PC-9 (cell line): ENCODE data around the gene TMEM131L.

Source experiments
- EZH2 ChIP-seq: fragments of 200-600 bp; sonication (generic); IDR thresholded peaks from 2 replicates; pipeline ENCODE4 v1.8.0; 2017; ENCODE audit warnings: antibody characterized with exemption, low read depth
- TF ChIP-seq, protein P1 (sequence below): fragments of 200-600 bp; sonication (generic); conservative IDR thresholded peaks from 2 replicates; pipeline ENCODE4 v1.6.1; 2017; ENCODE audit warnings: mixed run types, antibody characterized with exemption, mild to moderate bottlenecking, moderate library complexity

- TF ChIP-seq, protein P1, sequence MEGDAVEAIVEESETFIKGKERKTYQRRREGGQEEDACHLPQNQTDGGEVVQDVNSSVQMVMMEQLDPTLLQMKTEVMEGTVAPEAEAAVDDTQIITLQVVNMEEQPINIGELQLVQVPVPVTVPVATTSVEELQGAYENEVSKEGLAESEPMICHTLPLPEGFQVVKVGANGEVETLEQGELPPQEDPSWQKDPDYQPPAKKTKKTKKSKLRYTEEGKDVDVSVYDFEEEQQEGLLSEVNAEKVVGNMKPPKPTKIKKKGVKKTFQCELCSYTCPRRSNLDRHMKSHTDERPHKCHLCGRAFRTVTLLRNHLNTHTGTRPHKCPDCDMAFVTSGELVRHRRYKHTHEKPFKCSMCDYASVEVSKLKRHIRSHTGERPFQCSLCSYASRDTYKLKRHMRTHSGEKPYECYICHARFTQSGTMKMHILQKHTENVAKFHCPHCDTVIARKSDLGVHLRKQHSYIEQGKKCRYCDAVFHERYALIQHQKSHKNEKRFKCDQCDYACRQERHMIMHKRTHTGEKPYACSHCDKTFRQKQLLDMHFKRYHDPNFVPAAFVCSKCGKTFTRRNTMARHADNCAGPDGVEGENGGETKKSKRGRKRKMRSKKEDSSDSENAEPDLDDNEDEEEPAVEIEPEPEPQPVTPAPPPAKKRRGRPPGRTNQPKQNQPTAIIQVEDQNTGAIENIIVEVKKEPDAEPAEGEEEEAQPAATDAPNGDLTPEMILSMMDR: no peak
- TF ChIP-seq EZH2: no peak
Measured at GRCh38 chr4:153538487-153539357, 72.6 kb downstream of the TMEM131L start.
